HepG2 (cell line): Measurements from ENCODE around the gene B4GALT4. TPM values are rescaled to one million over a fixed set of nuclear protein-coding genes. Genes with fewer than 3 reads are reported as not detected.
A peak's percentile ranks its signal among the peaks of the same experiment; 100 is the strongest.

Source experiments
- BORCS8-MEF2B ChIP-seq: sonication (generic); formaldehyde crosslinking; IDR thresholded peaks from 2 replicates; pipeline ENCODE4 v1.8.0; 2022; ENCODE audit warnings: mild to moderate bottlenecking, missing genetic modification reagents
- FOXA1 ChIP-seq, 2 experiments: fragments of 450-650 bp in 1 of 2; sonication (generic) in 1 of 2; formaldehyde crosslinking in 1 of 2; IDR thresholded peaks; 2 replicates each; pipeline versions ENCODE4 v1.4.0 to v1.6.1; 2016 to 2020; ENCODE audit warnings: missing genetic modification reagents in 1 of 2
- KDM3A ChIP-seq: IDR thresholded peaks from 2 replicates; pipeline ENCODE4 v1.6.1; 2018; ENCODE audit warnings: low read depth, missing compliant biosample characterization
- MXI1 ChIP-seq: IDR thresholded peaks from 3 replicates; pipeline ENCODE4 v1.6.1; 2012; ENCODE audit warnings: low read depth, low read length, inconsistent platforms, borderline replicate concordance
- REL ChIP-seq: sonication (generic); formaldehyde crosslinking; conservative IDR thresholded peaks from 2 replicates; pipeline ENCODE4 v1.8.0; 2022; ENCODE audit warnings: mild to moderate bottlenecking, missing genetic modification reagents, moderate library complexity
- SALL1 ChIP-seq: sonication (generic); formaldehyde crosslinking; IDR thresholded peaks from 2 replicates; pipeline ENCODE4 v1.8.0; 2022; ENCODE audit warnings: mild to moderate bottlenecking, missing genetic modification reagents
- SIX1 ChIP-seq: sonication (generic); formaldehyde crosslinking; IDR thresholded peaks from 2 replicates; pipeline ENCODE4 v1.4.0; 2020; ENCODE audit warnings: missing genetic modification reagents, borderline replicate concordance
- SP5 ChIP-seq: IDR thresholded peaks from 2 replicates; pipeline ENCODE4 v1.6.1; 2016; ENCODE audit warnings: low read depth, borderline replicate concordance
- TBP ChIP-seq: sonication (generic); formaldehyde crosslinking; IDR thresholded peaks from 2 replicates; pipeline ENCODE4 v1.5.0; 2020; ENCODE audit warnings: missing genetic modification reagents
- THAP11 ChIP-seq: IDR thresholded peaks from 2 replicates; pipeline ENCODE4 v1.6.1; 2016; ENCODE audit warnings: missing biosample characterization, missing genetic modification reagents
- ZFP36L1 ChIP-seq: sonication (generic); formaldehyde crosslinking; IDR thresholded peaks from 2 replicates; pipeline ENCODE4 v1.8.0; 2022; ENCODE audit warnings: mild to moderate bottlenecking, missing genetic modification reagents, moderate library complexity
- ZFP82 ChIP-seq: sonication (generic); formaldehyde crosslinking; IDR thresholded peaks from 2 replicates; pipeline ENCODE4 v1.5.1; 2020; ENCODE audit warnings: mild to moderate bottlenecking, missing genetic modification reagents, borderline replicate concordance
- ZFP90 ChIP-seq: sonication (generic); formaldehyde crosslinking; IDR thresholded peaks from 2 replicates; pipeline ENCODE4 v1.8.0; 2022; ENCODE audit warnings: missing genetic modification reagents, mild to moderate bottlenecking, inconsistent platforms, borderline replicate concordance
- ZNF251 ChIP-seq: sonication (generic); formaldehyde crosslinking; IDR thresholded peaks from 2 replicates; pipeline ENCODE4 v1.9.0; 2021; ENCODE audit warnings: mild to moderate bottlenecking, missing genetic modification reagents
- ZNF33B ChIP-seq: sonication (generic); formaldehyde crosslinking; IDR thresholded peaks from 2 replicates; pipeline ENCODE4 v1.5.1; 2020; ENCODE audit warnings: mild to moderate bottlenecking, missing genetic modification reagents
- ZNF468 ChIP-seq: sonication (generic); formaldehyde crosslinking; IDR thresholded peaks from 2 replicates; pipeline ENCODE4 v1.8.0; 2022; ENCODE audit warnings: mild to moderate bottlenecking, moderate library complexity, missing genetic modification reagents
- ZNF550 ChIP-seq: sonication (generic); formaldehyde crosslinking; IDR thresholded peaks from 2 replicates; pipeline ENCODE4 v1.4.0; 2020; ENCODE audit warnings: mild to moderate bottlenecking, missing genetic modification reagents, borderline replicate concordance
- ZNF605 ChIP-seq: sonication (generic); formaldehyde crosslinking; IDR thresholded peaks from 2 replicates; pipeline ENCODE4 v1.8.0; 2022; ENCODE audit warnings: mild to moderate bottlenecking, missing genetic modification reagents
- ZNF614 ChIP-seq: IDR thresholded peaks from 2 replicates; pipeline ENCODE4 v1.6.1; 2018; ENCODE audit warnings: missing biosample characterization, missing genetic modification reagents, inconsistent platforms, borderline replicate concordance
- ZSCAN9 ChIP-seq: IDR thresholded peaks from 2 replicates; pipeline ENCODE4 v1.6.1; 2016; ENCODE audit warnings: borderline replicate concordance
- polyA plus RNA-seq, 8 experiments: library from polyadenylated mRNA; depleted of rRNA in 3 of 8; stranded (reverse) in 7 of 8; unstranded in 1 of 8; fragments of >200 nt; fragmentation: Illumina TruSeq in 4 of 8; extraction: Trizol in 4 of 8; gene quantifications; 2 replicates each; pipeline versions ENCODE4 v1.2.1 to v1.2.3, GENCODE V29; 2011 to 2016; ENCODE audit warnings: low read depth in 4 of 8, missing spikeins in 1 of 8, mixed read lengths in 1 of 8; ENCODE audit not compliant: insufficient read depth in 1 of 8
- total RNA-seq, 5 experiments: library from RNA; depleted of rRNA; stranded (reverse); fragments of >200 nt; fragmentation: Illumina TruSeq; extraction: Trizol; gene quantifications; 2 replicates each; pipeline ENCODE4 v1.2.3, GENCODE V29; 2016; ENCODE audit warnings: low read depth in 1 of 5
- TF ChIP-seq, protein P1 (sequence below): sonication (generic); formaldehyde crosslinking; IDR thresholded peaks from 2 replicates; pipeline ENCODE4 v1.4.0; 2020; ENCODE audit warnings: missing genetic modification reagents
- TF ChIP-seq, protein P2 (sequence below): conservative IDR thresholded peaks from 2 replicates; pipeline ENCODE4 v1.6.1; 2018; ENCODE audit warnings: missing genetic modification reagents
- TF ChIP-seq, protein P3 (sequence below): sonication (generic); formaldehyde crosslinking; IDR thresholded peaks from 2 replicates; pipeline ENCODE4 v1.8.1; 2023; ENCODE audit warnings: missing genetic modification reagents, mild to moderate bottlenecking, borderline replicate concordance
- TF ChIP-seq, protein P4 (sequence below): sonication (generic); formaldehyde crosslinking; IDR thresholded peaks from 2 replicates; pipeline ENCODE4 v1.8.0; 2022; ENCODE audit warnings: missing genetic modification reagents, mild to moderate bottlenecking, borderline replicate concordance

Gene B4GALT4
- total and polyA plus RNA-seq, 2 of the 13 experiments (the other 11 are each of a cell fraction or from before 2014, with no cell fraction given), result 16.9 to 29.0 TPM

DNA sequence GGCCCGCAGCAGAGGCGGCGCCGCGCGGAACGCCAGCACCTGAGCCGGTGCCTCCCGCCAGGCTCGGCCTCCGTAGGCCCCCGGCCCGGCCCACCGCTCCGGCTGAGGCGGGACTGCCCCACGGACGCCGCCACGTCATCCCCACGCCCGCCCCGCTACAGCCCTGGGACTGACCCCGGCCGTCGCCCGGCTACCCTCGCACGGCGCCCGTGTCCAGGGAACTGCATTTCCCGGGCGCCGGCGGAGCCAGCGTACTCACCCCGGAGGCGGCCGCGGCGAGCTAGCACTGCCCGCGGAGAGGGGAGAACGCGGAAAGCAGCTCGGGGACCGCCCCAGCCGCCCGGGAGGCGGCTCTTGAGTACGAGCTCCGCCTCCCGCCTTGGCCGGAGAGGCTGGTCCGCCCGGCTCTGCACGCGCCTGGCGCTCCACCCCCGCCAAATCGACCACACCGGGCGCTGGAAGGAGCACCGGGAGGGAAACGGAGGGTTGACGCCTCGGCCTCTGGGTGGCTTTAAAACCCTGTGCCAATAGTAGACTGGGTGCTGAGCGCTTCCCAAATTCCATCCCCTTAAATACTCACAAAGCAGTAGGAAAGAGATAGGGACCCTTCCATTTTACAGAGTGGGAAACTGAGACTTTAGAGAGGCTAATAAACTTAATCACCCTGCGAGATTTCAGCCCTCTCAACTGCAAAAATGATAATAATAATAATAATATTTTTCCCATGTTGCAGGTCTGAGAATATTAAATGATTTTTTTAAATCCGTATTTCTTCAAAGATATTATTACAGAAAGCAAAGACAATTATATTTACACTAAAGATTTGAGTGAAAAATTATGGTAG, at the start of gene B4GALT4 (continued):
- TF ChIP-seq, protein P1, sequence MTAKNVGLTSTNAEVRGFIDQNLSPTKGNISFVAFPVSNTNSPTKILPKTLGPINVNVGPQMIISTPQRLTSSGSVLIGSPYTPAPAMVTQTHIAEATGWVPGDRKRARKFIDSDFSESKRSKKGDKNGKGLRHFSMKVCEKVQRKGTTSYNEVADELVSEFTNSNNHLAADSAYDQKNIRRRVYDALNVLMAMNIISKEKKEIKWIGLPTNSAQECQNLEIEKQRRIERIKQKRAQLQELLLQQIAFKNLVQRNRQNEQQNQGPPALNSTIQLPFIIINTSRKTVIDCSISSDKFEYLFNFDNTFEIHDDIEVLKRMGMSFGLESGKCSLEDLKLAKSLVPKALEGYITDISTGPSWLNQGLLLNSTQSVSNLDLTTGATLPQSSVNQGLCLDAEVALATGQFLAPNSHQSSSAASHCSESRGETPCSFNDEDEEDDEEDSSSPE (CRISPR knock-in tag), result peak; percentile 88
- TF ChIP-seq, protein P2, sequence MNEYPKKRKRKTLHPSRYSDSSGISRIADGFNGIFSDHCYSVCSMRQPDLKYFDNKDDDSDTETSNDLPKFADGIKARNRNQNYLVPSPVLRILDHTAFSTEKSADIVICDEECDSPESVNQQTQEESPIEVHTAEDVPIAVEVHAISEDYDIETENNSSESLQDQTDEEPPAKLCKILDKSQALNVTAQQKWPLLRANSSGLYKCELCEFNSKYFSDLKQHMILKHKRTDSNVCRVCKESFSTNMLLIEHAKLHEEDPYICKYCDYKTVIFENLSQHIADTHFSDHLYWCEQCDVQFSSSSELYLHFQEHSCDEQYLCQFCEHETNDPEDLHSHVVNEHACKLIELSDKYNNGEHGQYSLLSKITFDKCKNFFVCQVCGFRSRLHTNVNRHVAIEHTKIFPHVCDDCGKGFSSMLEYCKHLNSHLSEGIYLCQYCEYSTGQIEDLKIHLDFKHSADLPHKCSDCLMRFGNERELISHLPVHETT (CRISPR knock-in tag), result peak; percentile 52; the same call in 1 of the 2 replicates
- TF ChIP-seq, protein P3, sequence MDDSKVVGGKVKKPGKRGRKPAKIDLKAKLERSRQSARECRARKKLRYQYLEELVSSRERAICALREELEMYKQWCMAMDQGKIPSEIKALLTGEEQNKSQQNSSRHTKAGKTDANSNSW, result peak; percentile 73; the same call in 1 of the 2 replicates
- TF ChIP-seq KDM3A (CRISPR knock-in tag) (peak; percentile 47; the same call in 1 of the 2 replicates), ZFP36L1 (CRISPR knock-in tag) (0 out of 2 replicates have a peak, but pooled peaks have one; percentile 42), ZNF33B (CRISPR knock-in tag) (peak; percentile 68; the same call in 1 of the 2 replicates), ZNF614 (no peak), SP5 (CRISPR knock-in tag) (peak; percentile 43; the same call in 1 of the 2 replicates), ZNF550 (CRISPR knock-in tag) (0 out of 2 replicates have a peak, but pooled peaks have one; percentile 72), ZSCAN9 (peak; percentile 67; the same call in 1 of the 2 replicates), ZNF251 (CRISPR knock-in tag) (no peak), BORCS8-MEF2B (CRISPR knock-in tag) (peak; percentile 50; the same call in 1 of the 2 replicates), MXI1 (peak; percentile 43; the same call in 1 of the 3 replicates), SALL1 (CRISPR knock-in tag) (peak; percentile 57; the same call in 1 of the 2 replicates), TBP (no peak), SIX1 (CRISPR knock-in tag) (no peak), ZNF468 (CRISPR knock-in tag) (no peak), ZFP82 (CRISPR knock-in tag) (peak; percentile 40; the same call in 1 of the 2 replicates), REL (CRISPR knock-in tag) (peak; percentile 92; the same call in 1 of the 2 replicates), FOXA1 (IDR thresholded peaks at IDR 0.05) (no peak), FOXA1 (CRISPR knock-in tag; IDR thresholded peaks at IDR 0.05) (no peak), THAP11 (CRISPR knock-in tag) (peak; percentile 44; the same call in 1 of the 2 replicates), ZNF605 (CRISPR knock-in tag) (peak; percentile 41; the same call in 1 of the 2 replicates), ZFP90 (CRISPR knock-in tag) (peak; percentile 40; the same call in 1 of the 2 replicates)
- TF ChIP-seq, protein P4, sequence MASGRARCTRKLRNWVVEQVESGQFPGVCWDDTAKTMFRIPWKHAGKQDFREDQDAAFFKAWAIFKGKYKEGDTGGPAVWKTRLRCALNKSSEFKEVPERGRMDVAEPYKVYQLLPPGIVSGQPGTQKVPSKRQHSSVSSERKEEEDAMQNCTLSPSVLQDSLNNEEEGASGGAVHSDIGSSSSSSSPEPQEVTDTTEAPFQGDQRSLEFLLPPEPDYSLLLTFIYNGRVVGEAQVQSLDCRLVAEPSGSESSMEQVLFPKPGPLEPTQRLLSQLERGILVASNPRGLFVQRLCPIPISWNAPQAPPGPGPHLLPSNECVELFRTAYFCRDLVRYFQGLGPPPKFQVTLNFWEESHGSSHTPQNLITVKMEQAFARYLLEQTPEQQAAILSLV (CRISPR knock-in tag), result peak; percentile 37; the same call in 1 of the 2 replicates
